ENCODE results near the gene YWHAG.

YWHAG gene

DNA sequence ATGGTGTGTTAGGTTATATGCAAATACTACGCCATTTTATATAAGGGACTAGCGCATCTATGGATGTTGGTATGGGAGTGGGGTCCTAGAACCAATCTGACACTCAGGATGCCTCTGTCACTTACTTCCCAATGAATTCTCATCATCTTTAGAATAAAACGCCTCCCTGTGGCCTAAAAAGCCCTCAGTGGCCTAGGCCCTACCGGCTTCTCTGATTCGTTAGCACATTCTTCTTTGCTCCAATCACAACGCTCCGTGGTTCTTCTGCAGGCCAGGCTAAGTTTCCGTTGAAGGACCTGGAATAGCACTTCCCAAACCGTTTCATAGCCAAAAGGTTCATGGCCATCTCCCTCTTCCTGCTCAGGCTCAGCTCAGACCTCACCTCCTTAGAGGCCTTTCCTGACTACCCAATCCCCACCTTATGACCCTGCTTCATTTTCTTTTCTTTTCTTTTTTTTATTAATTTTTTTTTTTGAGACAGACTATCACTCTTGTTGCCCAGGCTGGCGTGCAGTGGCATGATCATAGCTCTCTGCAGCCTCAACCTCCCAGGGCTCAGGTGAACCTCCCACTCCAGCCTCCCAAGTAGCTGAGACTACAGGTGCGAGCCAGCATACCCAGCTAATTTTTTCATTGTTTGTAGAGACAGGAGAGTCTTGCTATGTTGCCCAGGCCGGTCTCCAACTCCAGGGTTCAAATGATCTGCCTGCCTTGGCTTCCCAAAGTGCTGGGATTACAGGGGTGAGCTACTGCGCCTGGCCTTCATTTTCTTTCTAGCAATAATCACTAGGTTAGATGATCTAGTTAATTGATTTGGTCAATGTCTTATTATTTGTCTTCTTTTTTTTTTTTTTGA is 24.5 kb upstream of the YWHAG start:
- Histone ChIP-seq H3K79me2 (ENCODE audit: insufficient read depth, low read length) (no peaks in the 10 kb centered on the region), H3K36me3 (ENCODE audit: insufficient read depth, low read length) (no peaks in the 10 kb centered on the region), H3K4me3 (ENCODE audit: low read depth, low read length, poor library complexity, severe bottlenecking) (no peak overlapping the region), H4K20me1 (ENCODE audit: insufficient read depth, low read length) (no peaks in the 10 kb centered on the region), H2AFZ (ENCODE audit: low read length) (no peak overlapping the region), H3K9me3 (ENCODE audit: low read length) (no peaks in the 10 kb centered on the region), H3K27me3 (ENCODE audit: insufficient read depth, low read length) (no peaks in the 10 kb centered on the region), H3F3A (ENCODE audit: insufficient read depth, low read length) (no peaks in the 10 kb centered on the region), H3K27ac (ENCODE audit: low read depth, low read length, poor library complexity, severe bottlenecking) (no peak overlapping the region), H3K9me2 (ENCODE audit: low read depth, low read length) (no peaks in the 10 kb centered on the region), H3K4me1 (ENCODE audit: insufficient read depth, low read length, severe bottlenecking) (peaks cover 13% of the 10 kb centered on the region), H3K4me2 (ENCODE audit: low read length) (no peak overlapping the region), H3K9ac (ENCODE audit: low read length) (no peak overlapping the region)
- TF ChIP-seq, protein P1, sequence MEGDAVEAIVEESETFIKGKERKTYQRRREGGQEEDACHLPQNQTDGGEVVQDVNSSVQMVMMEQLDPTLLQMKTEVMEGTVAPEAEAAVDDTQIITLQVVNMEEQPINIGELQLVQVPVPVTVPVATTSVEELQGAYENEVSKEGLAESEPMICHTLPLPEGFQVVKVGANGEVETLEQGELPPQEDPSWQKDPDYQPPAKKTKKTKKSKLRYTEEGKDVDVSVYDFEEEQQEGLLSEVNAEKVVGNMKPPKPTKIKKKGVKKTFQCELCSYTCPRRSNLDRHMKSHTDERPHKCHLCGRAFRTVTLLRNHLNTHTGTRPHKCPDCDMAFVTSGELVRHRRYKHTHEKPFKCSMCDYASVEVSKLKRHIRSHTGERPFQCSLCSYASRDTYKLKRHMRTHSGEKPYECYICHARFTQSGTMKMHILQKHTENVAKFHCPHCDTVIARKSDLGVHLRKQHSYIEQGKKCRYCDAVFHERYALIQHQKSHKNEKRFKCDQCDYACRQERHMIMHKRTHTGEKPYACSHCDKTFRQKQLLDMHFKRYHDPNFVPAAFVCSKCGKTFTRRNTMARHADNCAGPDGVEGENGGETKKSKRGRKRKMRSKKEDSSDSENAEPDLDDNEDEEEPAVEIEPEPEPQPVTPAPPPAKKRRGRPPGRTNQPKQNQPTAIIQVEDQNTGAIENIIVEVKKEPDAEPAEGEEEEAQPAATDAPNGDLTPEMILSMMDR (IDR thresholded peaks at IDR 0.05; ENCODE audit: low read length) = 0 out of 2 replicates have a peak, but pooled peaks have one; percentile 8
- no peak for TF ChIP-seq EZH2 (IDR thresholded peaks at IDR 0.05; ENCODE audit: borderline replicate concordance, low read length)

DNA sequence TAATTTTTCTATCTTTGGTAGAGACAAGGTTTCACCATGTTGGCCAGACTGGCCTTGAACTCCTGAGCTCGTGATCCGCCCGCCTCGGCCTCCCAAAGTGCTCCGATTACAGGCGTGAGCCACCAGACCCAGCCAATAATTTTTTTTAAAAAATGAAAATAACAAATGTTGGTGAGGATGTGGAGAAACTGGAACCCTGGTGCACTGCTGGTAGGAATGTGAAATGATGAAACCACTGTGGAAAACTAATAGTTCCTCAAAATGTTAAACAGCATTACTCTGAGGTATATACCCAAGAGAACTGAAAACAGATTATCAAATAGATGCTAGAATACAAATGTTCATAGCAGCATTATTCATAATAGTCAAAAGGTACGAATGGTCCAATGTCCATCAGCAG is 23.0 kb upstream of the YWHAG start:
- Histone ChIP-seq H3K9me2 (ENCODE audit: low read depth, low read length) (no peaks in the 10 kb centered on the region), H3F3A (ENCODE audit: insufficient read depth, low read length) (no peaks in the 10 kb centered on the region), H3K9ac (ENCODE audit: low read length) (no peak overlapping the region), H2AFZ (ENCODE audit: low read length) (no peak overlapping the region), H3K79me2 (ENCODE audit: insufficient read depth, low read length) (no peaks in the 10 kb centered on the region), H3K9me3 (ENCODE audit: low read length) (no peaks in the 10 kb centered on the region), H3K36me3 (ENCODE audit: insufficient read depth, low read length) (no peaks in the 10 kb centered on the region), H3K4me1 (ENCODE audit: insufficient read depth, low read length, severe bottlenecking) (peaks cover 6% of the 10 kb centered on the region), H3K27me3 (ENCODE audit: insufficient read depth, low read length) (no peaks in the 10 kb centered on the region), H3K27ac (ENCODE audit: low read depth, low read length, poor library complexity, severe bottlenecking) (no peak overlapping the region), H3K4me2 (ENCODE audit: low read length) (no peak overlapping the region), H3K4me3 (ENCODE audit: low read depth, low read length, poor library complexity, severe bottlenecking) (no peak overlapping the region), H4K20me1 (ENCODE audit: insufficient read depth, low read length) (no peaks in the 10 kb centered on the region)
- TF ChIP-seq, protein P1 (IDR thresholded peaks at IDR 0.05; ENCODE audit: low read length) = no peak
- no peak for TF ChIP-seq EZH2 (IDR thresholded peaks at IDR 0.05; ENCODE audit: borderline replicate concordance, low read length)

- Histone ChIP-seq H3K9me3 (ENCODE audit: low read length) (no peaks in the 10 kb centered on the region), H3K4me2 (ENCODE audit: low read length) (peak overlapping the region; percentile 67), H2AFZ (ENCODE audit: low read length) (peak overlapping the region; percentile 26; the same call in 1 of the 2 replicates), H3K4me3 (ENCODE audit: low read depth, low read length, poor library complexity, severe bottlenecking) (peak overlapping the region; percentile 60), H3K4me1 (ENCODE audit: insufficient read depth, low read length, severe bottlenecking) (peaks cover 6% of the 10 kb centered on the region), H3F3A (ENCODE audit: insufficient read depth, low read length) (no peaks in the 10 kb centered on the region), H3K27ac (ENCODE audit: low read depth, low read length, poor library complexity, severe bottlenecking) (no peak overlapping the region), H4K20me1 (ENCODE audit: insufficient read depth, low read length) (no peaks in the 10 kb centered on the region), H3K36me3 (ENCODE audit: insufficient read depth, low read length) (no peaks in the 10 kb centered on the region), H3K79me2 (ENCODE audit: insufficient read depth, low read length) (no peaks in the 10 kb centered on the region), H3K9me2 (ENCODE audit: low read depth, low read length) (no peaks in the 10 kb centered on the region), H3K9ac (ENCODE audit: low read length) (peak overlapping the region; percentile 61; the same call in 1 of the 2 replicates), H3K27me3 (ENCODE audit: insufficient read depth, low read length) (no peaks in the 10 kb centered on the region)
- TF ChIP-seq EZH2 (IDR thresholded peaks at IDR 0.05; ENCODE audit: borderline replicate concordance, low read length) = no peak
- TF ChIP-seq, protein P1 (IDR thresholded peaks at IDR 0.05; ENCODE audit: low read length) = no peak
Measured at GRCh38 chr7:76380623-76380966, 21.8 kb upstream of the YWHAG start.
